Measurements from ENCODE around the gene GRIN2C.

The GRIN2C gene

GRCh38 chr17:74863420-74864296 lies 4.0 kb upstream of the GRIN2C start:
- no peak for DNase-seq

DNA sequence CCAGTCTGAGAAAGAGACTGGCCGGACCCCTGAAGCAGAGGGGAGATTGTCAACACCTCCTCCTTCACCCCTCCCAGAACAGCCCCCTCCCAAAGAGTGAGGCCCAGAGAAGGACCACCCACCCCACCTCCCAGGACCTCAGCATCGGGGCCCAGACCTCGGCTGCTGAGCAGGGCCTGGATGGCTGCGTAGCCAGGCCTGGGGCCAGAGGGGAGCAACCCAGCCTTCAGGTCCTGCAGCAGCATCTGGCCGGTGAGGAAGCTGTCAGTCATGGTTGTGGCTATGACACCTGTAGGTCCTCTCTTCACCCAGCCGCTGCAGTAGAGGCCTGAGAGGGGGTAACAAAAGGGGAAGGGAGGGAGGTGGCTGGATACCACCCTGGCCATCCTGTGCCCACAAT lies 3.2 kb upstream of the GRIN2C start:
- no peak for DNase-seq

DNA sequence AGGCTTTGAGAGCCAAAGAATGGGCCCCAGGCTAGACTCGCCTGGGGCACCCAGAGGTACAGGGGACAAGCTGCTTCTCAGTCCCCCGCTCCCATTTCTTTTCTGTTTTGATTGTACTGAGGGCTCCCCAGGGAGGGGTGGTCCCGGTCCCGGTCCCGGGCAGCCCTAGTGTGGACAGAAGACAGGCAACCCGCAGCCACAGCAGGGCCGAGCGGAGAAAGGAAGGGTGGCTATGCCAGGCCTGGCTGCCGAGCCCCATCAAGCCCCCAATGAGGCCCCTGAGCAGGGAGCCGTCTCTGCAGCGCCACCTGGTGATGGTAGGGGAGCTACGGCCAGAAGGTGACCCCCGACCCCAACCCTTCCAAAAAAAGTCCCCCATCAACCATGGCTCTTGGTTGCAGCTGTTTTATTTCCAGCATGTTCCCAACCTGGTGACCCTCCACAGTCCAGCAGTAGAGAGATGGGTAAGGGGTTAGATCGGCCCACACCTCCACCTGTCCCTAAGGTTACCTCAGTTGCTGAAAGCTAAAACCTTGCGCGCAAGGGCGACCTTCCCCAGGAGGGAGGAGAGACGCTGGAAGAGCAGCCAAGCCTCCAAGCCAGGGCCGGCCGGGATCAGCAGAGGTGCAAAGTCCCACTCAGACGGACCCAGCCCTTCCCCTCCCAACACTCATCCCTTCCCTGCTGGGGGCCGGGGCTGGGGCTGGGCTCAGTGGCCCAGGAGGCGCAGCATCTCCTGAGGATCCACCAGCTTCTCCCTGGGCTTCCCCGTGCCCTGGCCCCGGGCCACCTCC lies 2.6 kb upstream of the GRIN2C start:
- peak; percentile 95 for DNase-seq

DNA sequence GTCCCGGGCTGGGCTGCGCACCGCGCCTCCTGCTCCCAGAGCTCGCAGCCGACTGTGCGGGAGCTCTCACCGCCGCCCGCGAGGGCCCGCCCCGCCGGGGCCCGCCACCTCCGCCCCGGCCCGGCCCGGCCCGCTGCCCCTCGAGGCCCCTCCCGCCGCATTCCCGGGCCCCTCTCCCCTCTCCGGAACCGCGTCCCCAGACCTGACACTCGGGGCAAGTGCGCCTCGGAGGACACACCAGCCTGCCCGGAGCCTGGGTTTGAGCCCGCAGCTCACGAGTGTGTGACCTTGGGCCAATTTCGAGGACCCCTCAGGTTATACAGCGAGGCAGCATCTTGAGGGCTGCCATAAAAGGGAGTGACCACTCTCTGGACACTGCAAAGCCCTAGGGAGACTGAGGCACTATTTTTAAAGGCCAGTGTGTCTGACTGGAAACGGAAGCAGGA lies 2.0 kb upstream of the GRIN2C start:
- no peak for DNase-seq

DNA sequence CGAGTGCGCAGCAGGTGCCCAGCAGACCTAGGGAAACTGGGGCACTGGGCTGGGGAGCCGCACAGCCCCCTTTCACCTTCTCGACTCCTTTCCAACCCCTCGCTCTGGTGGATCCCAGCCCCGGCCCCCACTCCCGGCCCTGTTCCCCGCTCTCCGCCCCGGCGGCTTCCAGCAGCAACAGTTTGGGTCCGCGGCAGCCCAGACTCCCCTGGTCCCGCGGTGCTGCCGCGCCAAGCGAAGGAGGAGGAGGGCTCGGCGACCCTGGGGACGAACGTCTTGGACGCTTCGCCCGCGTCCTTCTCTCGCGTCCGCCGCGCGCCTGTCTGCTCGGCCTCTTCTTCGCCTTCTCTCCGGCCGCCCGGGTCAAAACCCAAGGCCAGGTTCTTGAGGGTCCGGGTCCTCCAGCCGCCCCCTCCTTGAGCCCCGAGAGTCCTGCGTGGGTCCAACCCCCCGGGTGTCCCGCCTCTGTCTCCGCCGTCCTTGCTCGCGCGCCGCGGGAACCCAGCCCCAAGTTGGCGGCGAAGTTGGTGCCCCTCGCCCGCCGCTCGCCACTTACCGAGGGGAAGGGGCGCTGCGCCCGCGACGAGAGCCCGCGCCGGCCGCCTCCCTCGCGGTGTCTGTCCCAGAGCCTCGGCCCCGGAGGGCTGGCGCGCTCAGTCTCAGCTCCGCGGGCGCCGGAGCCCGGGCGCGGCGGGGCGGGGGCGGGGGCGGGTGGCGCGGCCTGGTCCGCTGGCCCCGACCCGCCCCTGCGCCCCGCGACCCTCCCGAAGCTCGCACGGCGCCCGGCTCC lies 1.4 kb upstream of the GRIN2C start:
- no peak for DNase-seq

DNA sequence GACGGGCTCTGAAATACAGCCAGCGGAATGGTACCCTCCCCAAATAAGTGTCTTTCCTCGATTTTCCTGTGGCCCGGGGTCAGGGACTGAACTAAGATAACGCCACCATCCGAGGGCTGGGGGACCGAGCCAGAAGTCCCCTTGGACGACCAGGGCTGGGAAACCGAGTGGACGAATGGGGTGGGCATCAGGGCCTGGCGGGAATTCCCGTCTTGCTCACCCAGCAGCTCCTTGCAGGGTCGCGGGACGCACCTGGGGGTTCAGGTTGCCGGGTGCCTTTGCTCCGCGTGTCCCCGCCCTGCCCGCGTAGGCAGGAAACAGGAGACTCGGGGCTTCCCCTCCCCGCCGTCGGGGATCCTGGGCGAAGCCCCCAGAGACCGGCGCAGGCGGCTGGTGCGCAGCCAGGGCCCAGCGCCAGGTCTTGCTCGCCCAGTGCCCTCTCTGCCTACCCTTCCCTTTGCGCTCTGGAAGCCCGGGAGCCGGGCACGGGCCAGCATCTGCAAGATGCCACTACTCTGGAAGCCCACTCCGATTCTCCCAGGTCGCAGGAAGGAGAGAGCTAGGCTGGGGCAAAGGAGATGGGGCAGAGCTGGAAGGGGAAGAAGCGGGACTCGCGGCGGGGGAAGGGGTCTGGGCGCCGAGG lies 665 bp upstream of the GRIN2C start:
- no peak for DNase-seq

- no peak for DNase-seq
Observed at GRCh38 chr17:74858672-74859458, 820 bp downstream of the GRIN2C start.

- DNase-seq = no peak
Observed at GRCh38 chr17:74857191-74857590, 2.5 kb downstream of the GRIN2C start.

GRCh38 chr17:74856112-74856511 lies 3.6 kb downstream of the GRIN2C start:
- DNase-seq = no peak

DNA sequence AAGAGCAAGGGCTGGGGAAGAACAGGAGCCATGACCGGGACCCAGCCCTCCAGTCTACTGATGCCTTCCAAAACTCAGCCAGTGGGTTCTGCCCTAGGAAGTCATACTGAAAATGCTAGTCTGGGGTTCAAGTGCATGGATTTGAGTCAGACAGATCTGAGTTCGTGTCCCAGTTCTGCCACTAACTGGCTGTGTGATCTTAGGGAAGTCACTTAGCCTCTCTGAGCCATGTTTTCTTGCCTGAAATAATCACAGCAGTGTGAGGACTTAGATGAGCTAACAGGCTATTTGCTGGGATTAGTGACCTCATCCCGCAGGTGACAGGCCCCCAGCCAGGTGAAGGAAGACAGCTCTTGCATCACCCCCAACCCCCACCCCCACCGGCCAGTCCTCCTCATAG lies 4.4 kb downstream of the GRIN2C start:
- DNase-seq = no peak

DNA sequence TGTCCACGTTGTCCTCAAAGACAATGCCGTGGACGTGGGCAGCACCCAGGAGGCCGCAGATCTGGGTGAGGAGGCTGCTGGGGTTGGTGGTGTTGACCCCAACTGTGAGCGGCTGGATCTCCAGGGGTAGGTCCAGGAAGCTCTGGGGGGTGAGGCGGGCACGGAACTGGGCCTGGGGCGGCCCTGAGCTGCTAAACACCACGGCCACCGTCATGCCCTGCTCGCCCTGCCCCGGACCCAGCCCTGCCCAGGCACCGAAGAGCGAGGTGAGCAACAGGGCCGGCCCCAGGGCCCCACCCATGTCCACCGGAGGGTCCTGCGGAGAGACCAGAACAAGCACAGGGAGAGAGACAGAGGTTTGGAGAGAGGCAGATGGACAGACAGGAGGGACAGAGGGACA lies 4.9 kb downstream of the GRIN2C start:
- DNase-seq = no peak

DNA sequence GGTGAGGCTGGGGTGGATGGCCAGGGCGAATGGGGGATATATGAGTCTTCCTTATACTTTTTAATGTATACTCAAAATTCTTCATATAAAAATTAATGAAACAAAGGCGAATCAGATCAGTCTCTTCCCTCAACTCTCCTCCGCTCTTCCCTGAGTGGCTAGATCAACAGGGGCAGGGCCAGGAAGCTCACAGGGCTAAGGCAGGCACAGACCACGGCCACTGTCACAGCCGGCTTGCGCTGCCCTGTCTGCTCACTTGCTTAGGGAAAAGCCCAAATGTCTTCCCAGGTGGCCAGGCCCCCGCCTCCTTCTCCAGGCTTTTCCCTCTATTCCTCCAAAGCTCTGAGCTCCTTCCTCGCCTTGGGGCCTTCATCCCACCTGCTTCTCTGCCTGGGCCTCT lies 6.0 kb downstream of the GRIN2C start:
- no peak for DNase-seq

GRCh38 chr17:74853048-74853397 lies 6.7 kb downstream of the GRIN2C start:
- DNase-seq = no peak

DNA sequence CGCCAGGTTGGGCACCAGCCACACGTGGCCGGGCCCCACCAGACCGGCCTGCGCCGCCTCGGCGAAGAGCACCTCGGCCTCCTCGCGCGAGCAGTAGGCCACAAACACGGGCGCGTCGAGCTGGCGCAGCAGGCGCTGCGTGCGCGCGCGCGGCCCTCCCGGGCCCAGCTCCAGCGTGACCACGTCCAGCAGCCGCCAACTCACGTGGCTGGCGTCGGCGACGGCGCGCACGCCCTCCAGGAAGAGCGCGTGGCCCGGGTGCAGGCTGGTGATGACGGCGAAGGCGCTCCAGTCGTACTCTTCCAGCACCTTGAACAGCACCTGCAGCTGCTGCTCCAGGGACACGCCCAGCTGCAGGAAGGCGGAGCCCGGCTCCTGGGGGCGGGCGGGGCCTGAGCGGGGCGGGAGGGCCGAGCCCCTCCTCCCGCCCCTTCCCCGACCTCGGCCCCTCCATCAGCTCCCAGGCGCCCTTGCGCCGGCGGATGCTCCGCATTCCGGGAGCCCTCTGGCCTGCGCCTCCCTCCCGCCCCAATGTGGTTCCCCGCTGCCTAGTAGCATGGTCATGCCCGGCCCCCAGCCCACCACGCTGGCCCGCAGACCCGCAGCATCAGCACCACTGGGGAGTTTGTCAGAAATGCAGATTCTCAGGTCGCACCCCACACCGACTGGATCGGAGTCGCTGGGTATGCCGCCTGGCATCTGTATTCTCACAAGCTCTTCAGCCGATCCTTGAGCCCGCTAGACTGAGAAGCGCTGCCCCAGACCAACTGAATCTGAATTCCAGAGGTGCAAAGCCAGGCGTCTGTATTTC lies 7.2 kb downstream of the GRIN2C start:
- DNase-seq = no peak

GRCh38 chr17:74851612-74852236 lies 8.0 kb downstream of the GRIN2C start:
- DNase-seq = no peak

DNA sequence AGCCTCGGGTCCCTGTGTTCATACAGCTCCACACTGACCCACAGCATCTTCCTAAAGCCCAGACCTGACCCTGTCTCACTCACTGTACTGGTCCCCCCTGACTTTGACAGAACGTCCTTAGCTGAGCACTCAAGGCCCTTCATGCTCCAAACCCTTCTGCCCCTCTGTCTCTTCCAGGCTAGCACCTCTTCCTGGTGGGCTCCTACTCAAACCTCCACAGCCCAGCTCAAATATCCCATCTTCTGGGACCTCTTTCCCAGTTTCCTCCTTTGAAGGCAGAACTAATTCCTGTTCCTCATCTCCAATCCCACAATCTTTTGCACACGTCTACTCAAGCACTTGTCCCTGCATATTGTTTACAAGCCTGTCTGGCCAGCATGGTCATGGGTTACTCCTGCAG lies 8.8 kb downstream of the GRIN2C start:
- no peak for DNase-seq

- no peak for DNase-seq
Observed at GRCh38 chr17:74850310-74850709, 9.4 kb downstream of the GRIN2C start.

- no peak for DNase-seq
Observed at GRCh38 chr17:74848656-74849399, 10.9 kb downstream of the GRIN2C start.

GRCh38 chr17:74846621-74847020 lies 13.1 kb downstream of the GRIN2C start:
- DNase-seq = no peak

DNA sequence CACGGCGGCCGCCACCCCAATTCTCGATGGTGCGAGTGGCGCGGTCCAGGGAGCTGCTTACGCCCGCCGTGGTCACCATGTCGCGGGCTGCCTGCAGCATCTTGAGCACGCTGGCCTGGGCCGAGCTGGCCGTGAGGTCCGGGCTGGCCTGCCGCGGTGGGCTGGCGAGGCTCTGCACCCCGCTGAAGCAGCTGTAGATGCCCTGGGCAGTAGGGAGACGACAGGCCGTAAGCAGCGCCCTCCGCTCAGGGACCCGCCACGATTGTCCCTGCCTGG lies 16.4 kb downstream of the GRIN2C start:
- DNase-seq = no peak
